ENCODE data around the gene MPRIP.

DNA sequence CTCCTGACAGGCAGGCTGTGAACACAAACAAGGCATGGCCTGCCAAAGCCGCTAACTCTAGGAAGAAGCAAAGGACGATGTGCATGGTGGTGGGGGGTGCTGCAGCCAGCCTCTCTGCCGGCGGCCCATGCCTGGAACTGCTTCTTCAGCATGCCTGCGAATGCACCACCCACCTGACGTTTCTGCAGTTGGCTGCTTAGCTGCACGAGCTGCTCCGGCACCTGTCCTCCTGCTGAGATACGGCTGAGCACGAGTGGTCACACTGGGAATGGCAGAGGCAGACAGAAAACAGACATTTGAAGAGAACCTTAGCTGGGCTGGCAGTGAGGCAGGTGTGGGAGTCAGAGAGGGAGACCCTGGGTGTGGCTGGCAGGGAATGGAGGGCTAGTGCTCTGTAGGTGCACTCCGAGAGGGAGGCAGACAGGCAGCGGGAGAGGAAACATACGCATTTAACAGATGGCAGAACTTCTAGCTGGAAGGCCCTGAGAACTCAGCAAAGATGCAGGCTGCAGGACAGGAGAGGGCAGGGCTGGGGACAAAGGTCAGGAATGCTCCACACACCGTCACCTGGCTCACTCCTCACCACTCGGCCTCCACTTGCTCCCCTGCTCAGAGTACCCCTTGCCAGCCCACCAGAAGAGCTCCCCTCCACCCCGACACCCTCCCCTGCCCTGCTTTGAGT, 189.5 kb downstream of the MPRIP start:
- TF ChIP-seq, protein P1, sequence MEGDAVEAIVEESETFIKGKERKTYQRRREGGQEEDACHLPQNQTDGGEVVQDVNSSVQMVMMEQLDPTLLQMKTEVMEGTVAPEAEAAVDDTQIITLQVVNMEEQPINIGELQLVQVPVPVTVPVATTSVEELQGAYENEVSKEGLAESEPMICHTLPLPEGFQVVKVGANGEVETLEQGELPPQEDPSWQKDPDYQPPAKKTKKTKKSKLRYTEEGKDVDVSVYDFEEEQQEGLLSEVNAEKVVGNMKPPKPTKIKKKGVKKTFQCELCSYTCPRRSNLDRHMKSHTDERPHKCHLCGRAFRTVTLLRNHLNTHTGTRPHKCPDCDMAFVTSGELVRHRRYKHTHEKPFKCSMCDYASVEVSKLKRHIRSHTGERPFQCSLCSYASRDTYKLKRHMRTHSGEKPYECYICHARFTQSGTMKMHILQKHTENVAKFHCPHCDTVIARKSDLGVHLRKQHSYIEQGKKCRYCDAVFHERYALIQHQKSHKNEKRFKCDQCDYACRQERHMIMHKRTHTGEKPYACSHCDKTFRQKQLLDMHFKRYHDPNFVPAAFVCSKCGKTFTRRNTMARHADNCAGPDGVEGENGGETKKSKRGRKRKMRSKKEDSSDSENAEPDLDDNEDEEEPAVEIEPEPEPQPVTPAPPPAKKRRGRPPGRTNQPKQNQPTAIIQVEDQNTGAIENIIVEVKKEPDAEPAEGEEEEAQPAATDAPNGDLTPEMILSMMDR (IDR thresholded peaks at IDR 0.05): no peak
- TF ChIP-seq POLR2A (IDR thresholded peaks at IDR 0.05): no peak
